ENCODE data around the gene DCAKD.

The DCAKD gene

GRCh38 chr17:45029758-45030423 lies 21.5 kb downstream of the DCAKD start:
- no peak for DNase-seq

- DNase-seq: no peak
These were observed 22.3 kb downstream of the DCAKD start for GRCh38 chr17:45029096-45029495.

GRCh38 chr17:45022655-45023339 lies 28.6 kb downstream of the DCAKD start:
- no peak for DNase-seq

- no peak for DNase-seq
These were observed 29.2 kb downstream of the DCAKD start for GRCh38 chr17:45022288-45022648.

GRCh38 chr17:45021607-45022287 lies 29.7 kb downstream of the DCAKD start:
- peak; percentile 52 for DNase-seq

- DNase-seq: no peak
These were observed 30.9 kb downstream of the DCAKD start for GRCh38 chr17:45020354-45021138.

GRCh38 chr17:45018848-45019711 lies 32.4 kb downstream of the DCAKD start:
- peak; percentile 8 for DNase-seq

- no peak for DNase-seq
These were observed 33.0 kb downstream of the DCAKD start for GRCh38 chr17:45018514-45018847.

- DNase-seq: no peak
These were observed 34.6 kb downstream of the DCAKD start for GRCh38 chr17:45016823-45017222.

- DNase-seq: no peak
These were observed 35.2 kb downstream of the DCAKD start for GRCh38 chr17:45016237-45016636.

GRCh38 chr17:45013021-45013997 lies 38.1 kb downstream of the DCAKD start:
- DNase-seq: no peak

- DNase-seq: no peak
These were observed 39.7 kb downstream of the DCAKD start for GRCh38 chr17:45011767-45012166.

- DNase-seq: no peak
These were observed 41.6 kb downstream of the DCAKD start for GRCh38 chr17:45009676-45010467.

- no peak for DNase-seq
These were observed 43.2 kb downstream of the DCAKD start for GRCh38 chr17:45008216-45008615.

GRCh38 chr17:45006927-45007461 lies 44.4 kb downstream of the DCAKD start:
- DNase-seq: no peak

- DNase-seq: no peak
These were observed 45.7 kb downstream of the DCAKD start for GRCh38 chr17:45005700-45006099.

- no peak for DNase-seq
These were observed 47.0 kb downstream of the DCAKD start for GRCh38 chr17:45004388-45004787.

- DNase-seq: no peak
These were observed 47.6 kb downstream of the DCAKD start for GRCh38 chr17:45003877-45004276.

GRCh38 chr17:45001310-45001709 lies 50.1 kb downstream of the DCAKD start:
- no peak for DNase-seq

- DNase-seq: no peak
These were observed 52.0 kb downstream of the DCAKD start for GRCh38 chr17:44999433-44999832.
